NCI-H446 (cell line): ENCODE results near the gene ADGRB3.
"Not testable (repeated sequence)": the region's sequence is repeated elsewhere in the genome, so short reads cannot be mapped to it uniquely, and the experiment has no call there.

Experiments used
- DNase-seq, 2 experiments: peaks; one replicate each; lab custom pipeline; 2025; lab: John Stamatoyannopoulos, UW

The ADGRB3 gene

DNA sequence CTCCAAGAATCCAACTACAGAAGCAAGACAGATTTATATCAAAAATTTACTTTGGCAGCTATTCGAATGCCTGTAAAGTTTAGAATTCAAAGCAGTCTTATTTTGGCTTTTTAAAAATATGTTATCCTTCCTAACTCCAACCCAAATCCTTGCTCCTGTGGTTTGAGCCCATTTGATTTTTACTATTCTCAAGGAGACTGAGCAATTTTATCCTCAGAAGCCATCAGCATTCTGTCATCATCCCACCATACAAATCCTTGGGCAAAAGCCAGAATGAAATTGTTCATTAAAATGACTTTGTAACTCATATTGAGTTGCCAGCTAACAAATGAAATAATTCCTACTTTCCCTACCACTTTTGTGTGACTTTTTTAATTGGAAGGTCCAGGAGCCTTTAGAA is 392.8 kb downstream of the ADGRB3 start:
- no peak for DNase-seq

DNA sequence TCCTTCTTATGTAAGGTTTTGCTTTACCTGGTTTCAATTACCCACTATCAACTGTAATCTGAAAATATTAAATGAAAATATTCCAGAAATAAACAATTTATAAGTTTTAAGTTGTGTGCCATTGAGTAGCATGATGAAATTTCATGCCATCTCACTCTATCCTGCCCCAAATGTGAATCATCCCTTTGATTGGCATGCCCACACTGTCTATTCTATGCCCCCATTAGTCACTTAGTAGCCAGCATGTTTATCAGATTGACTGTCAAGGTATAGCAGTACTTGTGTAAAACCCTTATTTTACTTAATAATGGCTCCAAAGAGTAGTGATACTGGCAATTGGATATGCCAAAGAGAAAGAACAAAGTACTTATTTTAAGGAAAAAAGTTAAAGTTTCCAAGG is 403.8 kb downstream of the ADGRB3 start:
- no peak for DNase-seq

DNA sequence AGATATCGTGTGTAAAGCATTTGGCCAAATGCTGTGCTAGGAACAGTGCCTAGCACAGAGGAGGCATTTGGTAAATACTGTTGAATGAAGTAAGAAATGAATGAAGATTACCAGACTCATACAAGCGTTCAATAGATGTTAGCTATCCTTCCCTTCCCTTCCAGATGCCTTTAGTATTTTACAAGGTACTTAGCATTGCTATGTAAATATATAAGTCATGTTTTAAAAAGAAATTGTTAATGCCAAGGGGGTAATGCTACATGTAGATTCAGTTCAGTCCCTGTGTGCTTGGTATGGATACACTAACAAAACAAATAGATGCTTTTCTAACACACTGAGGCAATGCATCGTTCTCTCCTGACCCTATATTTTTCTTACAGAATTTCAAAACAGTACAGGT is 407.2 kb downstream of the ADGRB3 start:
- DNase-seq, result no peak

DNA sequence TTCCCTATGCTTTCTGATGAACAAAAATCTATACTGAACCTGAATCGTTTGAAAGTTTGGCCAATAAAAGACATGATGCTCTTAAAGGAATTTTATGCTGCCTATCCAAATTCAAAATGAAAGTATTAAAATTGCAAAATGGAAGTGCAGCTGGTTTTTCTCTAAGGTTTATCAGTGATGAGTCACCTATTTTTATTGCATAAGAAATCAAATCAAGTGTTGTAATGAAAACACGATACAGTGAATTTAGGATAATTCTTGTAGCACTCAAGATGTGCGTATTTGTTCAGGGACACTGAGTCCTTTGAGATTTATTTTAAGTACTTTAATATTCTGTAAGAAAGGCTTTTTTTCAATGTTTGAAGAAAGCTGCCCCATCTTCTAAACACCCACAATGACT is 409.5 kb downstream of the ADGRB3 start:
- DNase-seq, result no peak

DNA sequence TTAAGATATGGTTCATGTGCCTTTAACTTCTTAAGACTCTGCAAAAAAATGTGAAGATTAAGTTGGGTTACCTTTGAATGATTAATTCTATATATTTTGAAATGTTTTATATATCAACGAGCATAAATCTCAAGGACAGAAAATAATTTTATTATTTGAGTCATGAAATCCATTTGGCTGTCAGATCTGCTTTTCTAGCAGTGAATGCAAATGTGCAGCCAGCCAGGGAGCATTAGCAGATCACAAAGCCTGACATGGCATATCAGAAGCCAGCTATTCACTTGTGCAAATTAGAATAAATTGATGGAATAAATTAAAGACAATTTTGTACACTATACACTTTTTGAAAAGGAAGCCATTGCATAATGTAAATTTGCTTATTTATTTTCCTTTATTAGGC is 424.3 kb downstream of the ADGRB3 start:
- DNase-seq, result no peak

DNA sequence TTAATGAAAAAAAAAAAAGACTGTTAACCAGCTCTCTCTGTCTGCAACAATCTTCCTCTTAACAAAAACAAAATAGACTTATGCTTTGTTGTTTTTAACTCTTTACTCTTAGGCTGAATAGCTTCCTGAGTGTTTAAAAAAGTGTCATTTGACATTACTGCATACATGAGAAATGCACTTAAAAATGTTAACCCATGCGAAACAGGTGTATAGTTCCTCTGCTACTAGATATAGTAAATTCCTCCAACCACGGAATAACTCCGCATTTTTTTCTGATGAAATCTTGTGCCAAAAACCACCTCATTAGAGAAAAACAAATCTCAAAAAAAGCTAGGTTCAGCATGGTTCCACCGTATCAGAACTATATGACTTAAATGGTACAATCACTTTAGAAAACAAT is 426.0 kb downstream of the ADGRB3 start:
- no peak for DNase-seq

DNA sequence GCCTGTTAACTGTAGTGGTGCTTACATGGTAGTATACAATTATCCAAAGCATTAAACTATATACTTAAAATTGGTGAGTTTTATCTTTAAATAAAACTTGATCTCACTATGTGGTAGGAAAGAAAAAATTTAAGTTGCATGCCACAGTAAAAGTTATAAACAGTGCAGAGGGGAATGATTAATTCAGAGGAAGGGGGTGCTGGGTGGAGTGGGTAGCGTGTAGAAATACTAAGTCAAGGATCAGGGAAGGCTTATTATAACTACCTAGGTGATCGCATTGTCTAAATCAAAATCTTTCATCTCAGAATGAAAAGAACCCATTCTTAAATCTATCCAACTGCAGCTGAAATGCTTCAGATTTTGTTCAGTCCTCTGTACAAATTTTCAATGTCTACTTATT is 428.3 kb downstream of the ADGRB3 start:
- DNase-seq, result no peak

DNA sequence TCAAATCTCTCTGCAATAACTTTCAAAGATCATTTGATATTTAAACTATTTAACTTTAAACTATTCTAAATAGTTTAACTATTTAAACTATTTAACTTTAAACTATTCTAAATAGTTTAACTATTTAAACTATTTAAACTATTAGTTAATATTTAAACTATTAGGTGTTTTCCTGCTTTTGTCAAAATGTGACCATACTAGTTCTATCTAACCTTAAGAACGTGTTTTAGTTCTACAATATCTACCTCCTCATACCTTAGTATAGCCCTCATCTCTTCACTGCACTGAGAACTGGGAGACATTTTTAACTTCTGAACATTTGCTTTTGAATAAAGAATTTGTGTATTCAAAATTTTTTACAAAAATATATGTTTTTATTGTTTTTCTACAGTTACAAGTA is 429.1 kb downstream of the ADGRB3 start:
- DNase-seq, result no peak

DNA sequence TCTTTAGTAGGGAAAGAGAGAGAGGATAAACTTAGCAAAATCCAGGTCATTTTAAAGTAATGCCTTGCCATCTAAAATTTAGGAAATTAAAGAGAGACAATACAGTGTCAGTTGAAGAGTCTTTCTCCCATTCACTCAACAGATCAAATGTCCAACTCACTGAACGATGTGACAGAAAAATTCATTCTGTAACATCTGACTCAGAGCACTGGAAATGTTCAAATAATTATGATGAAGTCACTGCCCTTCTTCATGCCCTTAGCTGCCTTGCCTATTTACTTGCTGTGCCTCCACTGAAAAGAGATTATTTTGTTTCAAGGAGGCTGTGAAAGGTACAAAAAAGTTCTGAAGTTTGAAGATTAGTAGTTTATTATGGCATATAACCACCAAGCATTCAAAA is 434.8 kb downstream of the ADGRB3 start:
- no peak for DNase-seq

DNA sequence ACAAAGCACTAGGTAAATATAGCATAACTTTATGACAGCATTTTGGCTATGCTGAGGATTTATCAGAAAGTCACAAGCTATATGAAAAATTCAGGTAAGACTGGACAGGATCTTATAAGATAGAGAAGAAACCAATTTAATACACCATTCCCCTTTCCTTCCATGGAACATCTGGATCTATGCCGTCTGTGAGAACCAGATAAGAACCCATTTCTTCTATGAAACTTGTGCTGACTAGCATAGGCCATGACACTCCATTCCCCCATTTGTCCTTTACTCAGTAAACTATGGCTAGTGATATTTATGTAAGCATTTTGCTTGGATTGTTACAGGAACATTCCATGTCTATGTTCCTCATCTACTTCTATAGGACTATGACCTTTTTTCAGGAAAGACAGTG is 437.7 kb downstream of the ADGRB3 start:
- no peak for DNase-seq

DNA sequence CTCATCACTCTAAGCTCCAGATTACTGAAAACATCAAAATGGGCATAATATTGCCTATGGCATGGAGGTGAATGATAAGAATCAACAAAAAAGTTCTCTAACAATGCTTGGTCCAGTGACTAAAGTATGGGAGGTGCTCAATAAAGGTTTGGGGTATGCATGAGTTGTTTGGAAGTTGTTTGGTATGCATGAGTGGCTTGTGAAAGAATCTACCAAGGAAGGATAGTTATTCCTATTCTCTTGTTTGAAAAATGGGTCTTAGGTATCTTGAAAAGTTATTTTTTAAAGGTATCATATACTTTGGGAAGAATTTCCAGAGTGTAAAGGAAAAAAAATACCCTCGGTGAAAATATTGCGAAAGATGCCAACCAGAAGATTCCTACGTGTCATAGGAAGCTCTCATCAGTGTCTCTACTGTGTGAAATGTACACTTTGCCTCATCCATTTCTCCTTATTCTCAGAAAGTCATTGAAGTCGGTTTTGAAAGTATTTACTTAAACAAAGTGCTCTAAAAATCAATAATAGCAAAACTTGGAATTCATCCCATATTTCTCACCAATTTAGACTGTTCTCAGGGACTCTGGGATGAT is 449.8 kb downstream of the ADGRB3 start:
- DNase-seq, result no peak

DNA sequence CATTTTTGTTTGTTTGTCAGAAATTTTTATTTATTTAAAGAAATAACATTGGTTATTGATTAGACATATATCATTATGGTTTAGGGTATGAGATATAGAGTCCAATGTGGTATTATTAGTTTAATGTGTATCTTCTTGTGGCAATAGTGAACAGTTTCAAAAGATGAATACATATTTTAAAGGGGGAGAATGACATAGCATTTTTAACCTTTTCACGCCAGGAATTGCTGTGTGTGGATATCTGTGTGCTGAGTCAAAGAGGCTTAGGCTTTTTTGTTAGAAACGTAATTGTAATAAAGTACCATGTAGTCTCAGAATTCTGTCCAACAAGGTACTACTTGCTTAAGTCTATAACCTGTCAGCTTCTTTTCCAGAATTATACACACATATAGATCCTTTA is 451.6 kb downstream of the ADGRB3 start:
- no peak for DNase-seq

DNA sequence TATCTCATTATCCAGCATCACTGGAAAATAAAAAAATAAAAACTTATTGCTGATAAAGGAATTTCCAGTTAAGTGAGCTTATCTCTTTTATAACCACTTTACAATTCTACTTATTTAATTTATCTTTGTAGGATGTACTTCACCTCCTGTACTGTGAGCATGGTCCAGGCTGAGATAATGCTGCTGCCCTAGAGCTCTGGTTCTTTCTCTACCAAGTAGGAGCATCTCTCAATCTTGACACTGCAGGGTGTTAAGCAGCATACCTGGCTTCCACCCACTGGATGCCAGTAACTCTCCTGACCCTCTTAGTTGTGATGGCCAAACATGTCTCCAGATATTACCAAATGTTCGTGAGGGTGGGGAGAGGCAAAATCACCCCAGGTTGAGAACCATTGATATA is 454.5 kb downstream of the ADGRB3 start:
- DNase-seq, result no peak

DNA sequence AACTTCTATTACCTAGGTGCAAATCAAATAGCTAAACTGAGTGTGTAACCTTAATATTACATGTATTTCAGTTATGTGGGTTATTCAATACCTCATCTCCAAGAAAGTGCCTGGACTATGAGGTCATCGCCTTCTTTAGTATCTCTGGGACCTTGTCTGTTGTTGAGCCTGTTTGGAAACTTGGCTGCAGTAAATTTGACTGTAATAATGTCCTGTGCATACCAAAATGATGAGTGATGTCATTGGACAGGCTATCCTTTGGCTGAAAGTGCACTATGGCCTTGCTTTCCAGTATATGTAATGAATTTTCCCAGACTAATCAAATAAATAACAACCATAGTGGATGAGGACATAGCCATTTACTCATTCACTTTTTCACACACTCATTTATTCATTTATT is 455.1 kb downstream of the ADGRB3 start:
- DNase-seq, result no peak

DNA sequence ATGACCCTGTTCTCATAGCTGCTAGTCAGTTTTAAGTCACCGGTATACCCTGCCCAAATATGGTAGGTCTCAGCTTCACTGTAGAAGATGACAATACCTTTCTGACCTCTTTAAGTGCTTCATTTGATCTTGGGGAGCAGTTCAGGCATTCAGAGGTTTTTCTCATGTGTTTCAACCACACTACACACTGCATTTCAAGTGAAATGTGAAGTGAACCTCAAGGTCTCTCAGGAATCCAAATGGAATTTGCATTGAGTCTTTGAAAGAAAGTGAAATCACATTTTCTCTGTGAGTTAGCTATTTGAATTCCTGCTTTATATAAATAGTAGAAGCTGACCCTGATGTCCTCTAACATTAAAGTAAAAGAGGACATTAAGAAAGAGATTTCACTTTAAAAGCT is 461.6 kb downstream of the ADGRB3 start:
- DNase-seq, result no peak

DNA sequence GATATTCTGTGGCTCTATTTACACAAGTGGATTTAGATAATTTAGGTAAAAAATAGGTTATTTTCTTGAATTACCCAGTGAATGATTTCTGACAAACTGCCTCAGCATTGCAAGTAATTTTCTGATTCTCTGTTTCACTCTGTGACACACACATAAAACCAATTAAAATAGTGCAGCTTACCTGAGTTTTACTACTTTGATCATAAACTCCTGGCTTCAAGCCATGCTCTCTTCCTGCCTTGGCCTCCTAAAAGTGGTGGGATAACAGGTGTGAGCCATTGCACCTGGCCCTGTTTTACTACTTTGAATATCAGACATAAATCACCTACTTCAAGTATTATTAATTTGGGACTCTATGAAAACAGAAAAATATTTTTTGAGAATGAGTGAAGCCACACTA is 462.9 kb downstream of the ADGRB3 start:
- no peak for DNase-seq

DNA sequence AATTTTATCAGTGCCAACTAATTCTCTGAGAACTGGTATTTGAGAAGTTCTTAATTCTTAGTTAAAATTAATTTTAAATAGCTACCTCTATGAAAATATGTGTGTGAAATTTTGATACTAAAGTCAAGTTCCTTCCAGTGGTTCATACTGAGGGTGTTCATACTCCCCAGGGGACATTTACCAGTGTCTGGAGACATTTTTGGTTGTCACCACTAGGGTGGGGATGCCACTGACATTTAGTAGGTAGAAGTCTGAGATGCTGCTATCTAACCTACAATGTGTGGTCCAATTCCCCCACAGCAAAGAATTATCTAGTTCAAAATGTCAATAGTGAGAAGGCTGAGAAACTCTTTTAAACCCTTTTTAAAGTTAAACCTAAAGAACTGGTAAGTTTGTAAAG is 463.8 kb downstream of the ADGRB3 start:
- DNase-seq, result no peak

DNA sequence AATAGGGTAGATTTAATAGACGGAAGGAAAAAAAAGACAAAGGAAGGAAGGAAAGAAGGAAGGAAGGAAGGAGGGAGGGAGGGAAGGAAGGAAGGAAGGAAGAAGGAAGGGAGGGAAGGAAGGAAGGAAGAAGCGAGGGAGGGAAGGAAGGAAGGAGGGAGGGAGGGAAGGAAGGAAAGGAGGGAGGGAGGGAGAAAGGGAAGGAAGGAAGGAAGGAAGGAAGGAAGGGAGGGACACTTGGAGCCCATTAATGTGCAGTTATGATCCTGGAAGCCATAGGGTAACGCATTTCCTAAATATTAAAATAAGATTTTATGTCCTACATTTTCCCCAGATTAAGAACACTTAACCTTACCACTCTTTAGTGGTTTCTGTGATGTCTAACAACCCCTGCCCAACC is 465.7 kb downstream of the ADGRB3 start:
- DNase-seq, result no peak

DNA sequence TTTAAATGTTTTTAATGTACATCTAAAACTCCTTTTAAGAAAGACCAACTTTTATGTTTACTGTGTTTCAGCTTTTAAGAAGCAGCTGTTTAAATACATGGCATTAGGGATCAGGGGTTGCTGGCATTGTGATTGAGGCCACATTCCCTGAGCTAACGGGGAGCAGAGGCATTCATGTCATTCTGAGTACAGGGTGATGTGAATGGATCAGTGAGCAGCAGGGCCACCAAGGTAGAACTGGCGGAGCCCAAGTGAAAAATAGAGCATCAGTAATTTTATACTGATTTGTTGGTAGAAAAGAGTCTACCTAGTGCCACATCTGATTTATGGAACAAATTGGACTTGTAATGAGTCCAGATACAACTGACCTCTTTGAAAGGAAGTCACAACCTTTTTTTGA is 467.3 kb downstream of the ADGRB3 start:
- no peak for DNase-seq

DNA sequence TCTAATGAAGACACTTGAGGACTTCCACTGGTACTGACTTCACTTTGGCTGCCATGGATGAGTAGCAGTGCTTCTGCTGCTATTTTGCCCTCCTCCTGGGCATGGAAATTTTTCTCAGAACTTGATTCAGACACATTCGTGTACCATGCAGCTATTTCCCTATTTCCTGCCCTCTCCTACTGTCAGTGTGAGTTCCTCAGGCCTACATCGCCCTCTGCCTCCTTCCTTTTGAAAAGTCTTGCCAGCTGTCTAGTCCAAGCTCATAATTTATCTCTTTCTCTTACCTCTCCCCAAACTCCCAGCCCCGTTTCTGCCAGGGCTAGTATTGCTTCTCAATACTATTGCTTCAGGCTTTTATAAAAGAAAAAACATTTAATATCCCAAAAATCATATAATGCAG is 470.2 kb downstream of the ADGRB3 start:
- DNase-seq, result no peak

DNA sequence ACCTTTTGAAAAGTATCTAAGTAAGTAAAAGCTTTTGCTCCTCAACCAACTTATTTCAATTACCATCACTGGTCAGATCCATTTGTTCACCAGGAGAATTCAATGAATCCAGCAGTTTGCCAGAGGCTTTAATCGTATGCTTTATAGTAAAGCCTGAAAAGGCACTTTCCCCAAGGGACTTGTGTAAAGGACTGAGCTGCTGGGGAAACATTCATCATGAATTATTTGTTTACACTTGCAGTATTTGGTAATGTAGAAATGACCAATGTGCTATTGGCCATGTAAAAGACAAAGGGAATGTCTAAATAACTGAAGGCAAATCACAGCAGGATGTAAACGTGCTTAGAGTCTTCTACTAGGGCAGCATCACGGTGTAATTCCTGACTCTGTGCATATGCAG is 471.4 kb downstream of the ADGRB3 start:
- DNase-seq, result no peak

DNA sequence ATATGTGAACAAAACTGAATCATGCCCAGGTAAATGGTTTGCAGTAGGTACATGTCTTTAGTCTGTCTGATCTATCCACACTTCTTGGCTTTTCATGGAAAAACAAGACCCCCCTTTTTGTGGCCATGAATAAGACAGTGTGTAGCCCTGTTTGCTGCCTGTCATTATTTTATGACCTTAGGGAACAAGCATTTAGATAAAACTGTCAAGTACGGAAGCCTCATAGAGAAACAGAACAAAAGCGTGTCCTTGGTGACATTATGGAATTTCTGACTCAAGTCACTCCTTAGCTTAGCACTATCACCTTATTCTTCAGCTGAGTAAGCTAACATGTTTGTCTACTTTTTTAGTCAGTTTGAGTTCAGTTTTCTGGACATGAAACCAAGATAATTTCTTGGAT is 476.2 kb downstream of the ADGRB3 start:
- no peak for DNase-seq

DNA sequence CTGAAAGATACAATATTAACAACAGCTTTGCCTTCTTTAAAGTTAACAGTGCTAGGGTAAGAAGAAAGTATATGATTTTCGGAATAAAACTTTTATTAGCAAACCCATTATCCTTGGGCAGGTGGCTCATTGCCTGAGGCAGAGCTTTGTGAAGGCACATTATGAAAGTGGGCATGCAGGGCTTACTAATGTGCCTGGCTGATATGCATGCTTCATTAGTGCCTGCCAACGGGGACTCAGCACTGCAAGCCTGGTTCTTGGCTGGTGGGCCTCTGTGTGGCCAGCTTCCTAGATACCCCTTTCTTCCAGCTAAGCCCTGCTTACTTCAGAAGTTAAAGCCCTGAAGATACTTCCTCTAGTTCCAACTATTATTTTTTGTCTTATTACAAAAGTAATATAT is 481.6 kb downstream of the ADGRB3 start:
- DNase-seq, result no peak

DNA sequence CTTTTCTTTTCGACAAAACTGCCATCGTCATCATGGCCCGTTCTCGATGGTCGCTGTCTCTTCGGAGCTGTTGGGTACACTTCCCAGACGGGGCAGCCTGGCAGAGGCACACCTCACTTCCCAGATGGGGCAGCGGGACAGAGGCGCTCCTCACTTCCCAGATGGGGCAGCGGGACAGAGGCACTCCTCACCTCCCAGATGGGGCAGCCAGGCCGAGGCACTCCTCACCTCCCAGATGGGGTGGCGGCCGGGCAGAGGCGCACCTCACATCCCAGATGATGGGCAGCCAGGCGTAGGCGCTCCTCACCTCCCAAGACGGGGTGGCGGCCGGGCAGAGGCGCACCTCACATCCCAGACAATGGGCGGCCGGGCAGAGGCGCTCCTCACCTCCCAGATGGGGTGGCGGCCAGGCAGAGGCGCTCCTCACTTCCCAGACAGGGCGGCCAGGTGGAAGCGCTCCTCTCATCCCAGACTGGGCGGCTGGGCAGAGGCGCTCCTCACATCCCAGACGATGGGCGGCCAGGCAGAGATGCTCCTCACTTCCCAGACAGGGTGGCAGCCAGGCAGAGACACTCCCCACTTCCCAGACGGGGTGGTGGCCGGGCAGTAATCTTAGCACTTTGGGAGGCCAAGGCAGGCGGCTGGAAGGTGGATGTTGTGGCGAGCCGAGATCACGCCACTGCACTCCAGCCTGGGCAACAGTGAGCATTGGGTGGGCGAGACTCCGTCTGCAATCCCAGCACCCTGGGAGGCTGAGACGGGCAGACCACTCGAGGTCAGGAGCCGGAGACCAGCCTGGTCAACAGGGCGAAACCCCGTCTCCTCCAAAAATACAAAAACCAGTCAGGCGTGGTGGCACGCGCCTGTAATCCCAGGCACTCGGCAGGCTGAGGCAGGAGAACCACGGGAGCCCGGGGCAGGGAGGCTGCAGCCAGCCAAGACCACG is 486.7 kb downstream of the ADGRB3 start:
- DNase-seq, result not testable (repeated sequence)
